Aorta (tissue), 5 donors: Measurements from ENCODE around the gene CHMP4B. TPM values are rescaled to one million over a fixed set of nuclear protein-coding genes. Genes with fewer than 3 reads are reported as not detected.

Source experiments
- ATAC-seq: fragments of 200-7000 bp; cut with Tn5 transposase; one replicate; pipeline ENCODE4 v1.9.1; 2022; ENCODE audit warnings: moderate library complexity; ENCODE audit not compliant: low FRiP score
- DNase-seq, 2 donors: peaks; one replicate each; pipeline ENCODE4 v3.0.0-alpha.2; 2020
- H3K27ac ChIP-seq, 2 donors: one replicate each; pipeline ENCODE4 v1.5.1; 2013; ENCODE audit warnings: low read length in 2 of 2, mild to moderate bottlenecking in 2 of 2, moderate library complexity in 2 of 2, control low read depth in 1 of 2, inconsistent platforms in 1 of 2, low read depth in 1 of 2
- H3K27me3 ChIP-seq, 2 donors: one replicate each; pipeline ENCODE4 v1.6.1; 2013; ENCODE audit warnings: control low read depth in 1 of 2, low read length in 1 of 2, mild to moderate bottlenecking in 1 of 2, moderate library complexity in 1 of 2; ENCODE audit not compliant: insufficient read depth in 2 of 2, control insufficient read depth in 1 of 2
- H3K36me3 ChIP-seq, 2 donors: one replicate each; pipeline ENCODE4 v1.6.1; 2013; ENCODE audit warnings: control low read depth in 1 of 2, low read length in 1 of 2, mild to moderate bottlenecking in 1 of 2; ENCODE audit not compliant: insufficient read depth in 2 of 2, control insufficient read depth in 1 of 2
- H3K4me1 ChIP-seq, 2 donors: one replicate each; pipeline ENCODE4 v1.6.1; 2013; ENCODE audit warnings: low read length in 2 of 2, control low read depth in 1 of 2, mild to moderate bottlenecking in 1 of 2, moderate library complexity in 1 of 2; ENCODE audit not compliant: insufficient read depth in 2 of 2, control insufficient read depth in 1 of 2
- H3K4me3 ChIP-seq, 2 donors: one replicate each; pipeline ENCODE4 v1.5.1; 2013; ENCODE audit warnings: low read length in 2 of 2, control low read depth in 1 of 2, mild to moderate bottlenecking in 1 of 2
- H3K9me3 ChIP-seq: one replicate; pipeline ENCODE4 v1.6.1; 2013; ENCODE audit warnings: mild to moderate bottlenecking, low read length; ENCODE audit not compliant: control insufficient read depth
- WGBS, 2 donors: extraction: QIAGEN DNeasy Blood & Tissue Kit; methylation state at CpG; one replicate each; pipeline ENCODE4 v1.1.7; 2013; 5-methylcytosine and 5-hydroxymethylcytosine counted together
- intact Hi-C, 2 donors: fragments of 100-400 bp; cut with DNase I; formaldehyde crosslinking; loops; one replicate each; pipeline versions ENCODE4 v1.14.2 to v1.15.0; 2022
- polyA plus RNA-seq, 2 donors: library from polyadenylated mRNA; stranded (reverse); fragments of 200-250 nt; gene quantifications; one replicate each; pipeline ENCODE4 v1.2.3, GENCODE V29; 2013
- total RNA-seq, 2 donors: library from RNA; stranded (reverse); fragmentation: NEBNext Ultra II Directional; extraction: Animal tissue kit (Norgen Biotek cat#: 25700); gene quantifications; one replicate each; pipeline ENCODE4 v1.2.1, GENCODE V29; 2021
- donor health status: healthy with polysubstance abuse.
- donor health status: Bipolar disorder and iron deficiency.
- donor health status: DM: no; HTN: no; CAD: no.
- donor health status: DM: no; HTN: no; CAD: no.
- donor health status: DM: yes; HTN: yes; CAD: no.

The CHMP4B gene
- total and polyA plus RNA-seq, 4 donors, result 96.6 to 194 (median 128) TPM

- H3K27me3 ChIP-seq, result no peaks in the 10 kb centered on the region
- H3K4me1 ChIP-seq, result no peaks in the 10 kb centered on the region
- WGBS, 2 donors, result 92 to 93% methylated on average over 5 of the region's 5 CpGs
- DNase-seq, result no peak
- intact Hi-C loops, result no loop called here
- no peak overlapping the region for H3K27ac ChIP-seq
- H3K4me3 ChIP-seq, result no peak overlapping the region
- H3K36me3 ChIP-seq, result peaks cover 0 to 3% of the 10 kb centered on the region in 2 donors
- ATAC-seq, result no peak
- H3K9me3 ChIP-seq, result no peaks in the 10 kb centered on the region
These were observed 25.6 kb upstream of the CHMP4B start for GRCh38 chr20:33785503-33785902.

GRCh38 chr20:33787253-33787891, 23.8 kb upstream of the CHMP4B start:
- Histone ChIP-seq H3K9me3 (no peaks in the 10 kb centered on the region), H3K36me3 (no peaks in the 10 kb centered on the region), H3K27me3 (no peaks in the 10 kb centered on the region), H3K27ac (no peak overlapping the region), H3K4me3 (no peak overlapping the region), H3K4me1 (no peaks in the 10 kb centered on the region)
- 75 to 82% methylated on average over 9 of the region's 9 CpGs for WGBS, 2 donors
- ATAC-seq, result no peak
- intact Hi-C loops, result no loop called here
- no peak for DNase-seq

DNA sequence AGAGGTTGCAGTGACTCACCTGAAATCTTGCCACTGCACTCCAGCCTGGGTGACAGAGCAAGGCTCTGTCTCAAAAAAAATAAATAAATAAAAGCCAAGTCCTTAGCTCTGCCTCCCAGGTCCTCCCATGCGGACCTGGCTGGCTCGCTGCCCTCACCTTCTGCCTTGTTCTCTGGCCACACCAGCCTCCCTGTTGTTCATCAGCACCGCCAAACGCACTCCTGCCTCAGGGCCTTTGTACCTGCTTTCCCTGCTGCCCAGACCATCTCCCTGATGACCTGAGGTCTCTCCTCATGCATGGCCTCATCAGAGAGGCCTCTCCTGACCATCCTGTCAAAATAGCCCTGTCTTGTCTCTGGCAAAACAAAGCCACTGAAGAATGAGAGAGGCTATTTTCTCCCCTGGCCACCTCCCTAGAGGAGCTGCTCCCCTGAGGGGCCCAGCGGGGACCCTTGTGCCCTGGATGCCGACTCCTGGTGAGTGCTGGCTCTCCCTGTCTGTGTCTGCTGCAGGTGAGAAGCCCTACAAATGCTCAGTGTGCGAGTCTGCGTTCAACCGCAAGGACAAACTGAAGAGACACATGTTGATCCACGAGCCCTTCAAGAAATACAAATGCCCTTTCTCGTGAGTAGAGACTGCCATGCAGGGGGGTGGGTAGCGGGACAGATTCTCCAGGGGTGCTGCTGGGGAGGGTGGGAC, 22.6 kb upstream of the CHMP4B start:
- no peaks in the 10 kb centered on the region for H3K4me1 ChIP-seq
- H3K27ac ChIP-seq, result no peak overlapping the region
- intact Hi-C loops, result no loop called here
- DNase-seq (no peak), ATAC-seq (no peak)
- 91 to 95% methylated on average over 12 of the region's 12 CpGs for WGBS, 2 donors
- H3K9me3 ChIP-seq, result no peaks in the 10 kb centered on the region
- H3K4me3 ChIP-seq, result no peak overlapping the region
- no peaks in the 10 kb centered on the region for H3K27me3 ChIP-seq
- H3K36me3 ChIP-seq, result no peaks in the 10 kb centered on the region

- no peaks in the 10 kb centered on the region for H3K4me1 ChIP-seq
- no peaks in the 10 kb centered on the region for H3K36me3 ChIP-seq
- H3K27ac ChIP-seq, result peak overlapping the region in 1 of 2 donors; percentile 10
- no peak overlapping the region for H3K4me3 ChIP-seq
- DNase-seq, result peak in 1 of 2 donors; percentile 63
- H3K9me3 ChIP-seq, result no peaks in the 10 kb centered on the region
- H3K27me3 ChIP-seq, result no peaks in the 10 kb centered on the region
- ATAC-seq, result no peak
- intact Hi-C loops, result no loop called here
- WGBS, 2 donors, result 70 to 71% methylated on average over 11 of the region's 11 CpGs
These were observed 21.9 kb upstream of the CHMP4B start for GRCh38 chr20:33789109-33789857.

DNA sequence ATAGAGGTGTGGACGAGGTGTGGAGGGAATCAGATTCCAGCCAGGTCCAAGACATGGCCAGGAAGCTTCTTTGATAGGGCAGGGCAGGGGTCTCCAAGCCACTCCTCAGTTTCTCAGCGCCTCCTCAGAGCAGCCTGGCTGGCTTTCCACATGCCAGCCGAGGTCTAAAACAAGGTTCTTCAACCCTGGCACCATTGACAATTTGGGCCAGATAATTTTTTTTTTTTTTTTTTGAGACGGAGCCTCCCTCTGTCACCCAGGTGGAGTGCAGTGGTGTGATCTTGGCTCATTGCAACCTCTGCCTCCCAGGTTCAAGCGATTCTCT, 21.3 kb upstream of the CHMP4B start:
- no peak overlapping the region for H3K4me3 ChIP-seq
- no peaks in the 10 kb centered on the region for H3K9me3 ChIP-seq
- H3K36me3 ChIP-seq, result no peaks in the 10 kb centered on the region
- 61 to 62% methylated on average over 5 of the region's 5 CpGs for WGBS, 2 donors
- H3K27me3 ChIP-seq, result no peaks in the 10 kb centered on the region
- no peak for ATAC-seq
- no peak overlapping the region for H3K27ac ChIP-seq
- intact Hi-C loops, result no loop called here
- H3K4me1 ChIP-seq, result no peaks in the 10 kb centered on the region
- no peak for DNase-seq

GRCh38 chr20:33790566-33790965, 20.6 kb upstream of the CHMP4B start:
- no peak for DNase-seq
- 91 to 97% methylated on average over 11 of the region's 11 CpGs for WGBS, 2 donors
- Histone ChIP-seq H3K27ac (no peak overlapping the region), H3K9me3 (no peaks in the 10 kb centered on the region), H3K27me3 (no peaks in the 10 kb centered on the region), H3K36me3 (no peaks in the 10 kb centered on the region), H3K4me1 (no peaks in the 10 kb centered on the region), H3K4me3 (no peak overlapping the region)
- no peak for ATAC-seq
- intact Hi-C loops, result no loop called here

- intact Hi-C loops, result no loop called here
These were observed 20.1 kb upstream of the CHMP4B start for GRCh38 chr20:33791021-33791420.

DNA sequence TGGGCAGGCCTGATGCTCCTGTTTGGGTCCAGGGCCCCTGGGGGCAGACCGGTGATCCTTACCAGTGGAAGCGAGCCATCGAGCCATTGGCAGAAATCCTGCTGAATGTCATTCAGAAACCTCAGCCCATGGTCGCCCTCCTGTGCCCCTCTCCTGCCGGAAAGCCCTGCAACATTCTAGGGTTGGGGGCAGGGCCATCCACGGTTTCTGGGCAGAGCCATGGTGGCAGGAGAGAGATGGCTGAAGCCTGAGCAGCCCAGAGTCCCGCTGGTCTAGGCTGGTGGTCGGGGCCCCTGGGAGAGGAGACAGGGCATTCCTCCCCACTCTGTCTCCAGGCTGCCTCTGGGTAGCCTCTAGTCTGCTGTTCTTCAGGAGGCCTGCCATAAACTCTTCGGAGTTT, 19.6 kb upstream of the CHMP4B start:
- ATAC-seq (no peak), DNase-seq (no peak)
- Histone ChIP-seq H3K27ac (no peak overlapping the region), H3K4me1 (no peaks in the 10 kb centered on the region), H3K36me3 (no peaks in the 10 kb centered on the region), H3K4me3 (no peak overlapping the region), H3K9me3 (no peaks in the 10 kb centered on the region), H3K27me3 (no peaks in the 10 kb centered on the region)
- intact Hi-C loops, result no loop called here
- WGBS, 2 donors, result 75 to 82% methylated on average over 9 of the region's 9 CpGs

More at GRCh38 chr20:33791021-33791420, 20.1 kb upstream of the CHMP4B start:
- Histone ChIP-seq H3K36me3 (no peaks in the 10 kb centered on the region), H3K9me3 (no peaks in the 10 kb centered on the region), H3K4me1 (no peaks in the 10 kb centered on the region), H3K27me3 (no peaks in the 10 kb centered on the region), H3K27ac (no peak overlapping the region), H3K4me3 (no peak overlapping the region)
- ATAC-seq (no peak), DNase-seq (no peak)
- 96% methylated on average over 31 of the region's 31 CpGs for WGBS, 2 donors
